Large intestine (tissue), 3 donors: ENCODE data around the gene FUCA2. TPM values are rescaled to one million over a fixed set of nuclear protein-coding genes. Genes with fewer than 3 reads are reported as not detected.
"Not testable (repeated sequence)": the region's sequence is repeated elsewhere in the genome, so short reads cannot be mapped to it uniquely, and the experiment has no call there.

Source experiments
- DNase-seq, 2 donors: peaks; one replicate each; pipeline versions ENCODE4 v3.0.0 to v3.0.0-alpha.2; 2013
- H3K27ac ChIP-seq: one replicate; pipeline ENCODE4 v1.5.1; 2013; ENCODE audit warnings: low read length
- H3K27me3 ChIP-seq: 2 replicates; pipeline ENCODE4 v1.6.1; 2013; ENCODE audit warnings: low read length; ENCODE audit not compliant: control insufficient read depth, insufficient read depth
- H3K36me3 ChIP-seq: 2 replicates; pipeline ENCODE4 v1.6.1; 2013; ENCODE audit warnings: low read length; ENCODE audit not compliant: control insufficient read depth, insufficient read depth
- H3K4me1 ChIP-seq: one replicate; pipeline ENCODE4 v1.6.1; 2013; ENCODE audit warnings: low read length; ENCODE audit not compliant: control insufficient read depth, insufficient read depth
- H3K4me3 ChIP-seq: one replicate; pipeline ENCODE4 v1.5.1; 2013; ENCODE audit warnings: low read length
- H3K9me3 ChIP-seq: one replicate; pipeline ENCODE4 v1.6.1; 2013; ENCODE audit warnings: mild to moderate bottlenecking, low read depth, low read length, moderate library complexity; ENCODE audit not compliant: control insufficient read depth
- WGBS: methylation state at CpG from one replicate; pipeline ENCODE4 v1.1.5; 2013; ENCODE audit warnings: low lambda C conversion rate; ENCODE audit not compliant: insufficient coverage; 5-methylcytosine and 5-hydroxymethylcytosine counted together
- polyA plus RNA-seq: library from polyadenylated mRNA; unstranded; fragments of 120-200 nt; gene quantifications from one replicate; pipeline ENCODE4 v1.2.1, GENCODE V29; 2013

FUCA2 gene
- polyA plus RNA-seq, 1 donor = 121 TPM

DNA sequence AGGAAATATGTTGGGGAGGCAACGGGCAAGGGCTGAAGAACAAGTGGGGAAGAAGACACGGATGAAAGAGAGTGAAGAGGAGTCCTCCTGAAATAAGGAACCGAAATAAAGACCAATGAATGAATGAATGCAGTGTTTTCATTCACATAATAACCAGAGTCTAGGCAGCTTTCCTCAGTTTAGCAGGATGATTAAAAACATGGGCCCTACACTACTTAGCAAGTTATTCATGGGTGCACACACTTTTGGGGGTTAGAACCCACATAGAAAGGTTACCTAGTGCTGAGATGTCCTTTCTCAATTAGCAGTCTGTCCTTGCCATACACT lies 5.9 kb upstream of the FUCA2 start:
- H3K4me1 ChIP-seq = no peaks in the 10 kb centered on the region
- no peaks in the 10 kb centered on the region for H3K36me3 ChIP-seq
- no peak overlapping the region for H3K27ac ChIP-seq
- no peaks in the 10 kb centered on the region for H3K27me3 ChIP-seq
- DNase-seq = no peak
- H3K4me3 ChIP-seq = no peak overlapping the region
- WGBS = 50% methylated on average over 3 of the region's 3 CpGs
- H3K9me3 ChIP-seq = no peaks in the 10 kb centered on the region

DNA sequence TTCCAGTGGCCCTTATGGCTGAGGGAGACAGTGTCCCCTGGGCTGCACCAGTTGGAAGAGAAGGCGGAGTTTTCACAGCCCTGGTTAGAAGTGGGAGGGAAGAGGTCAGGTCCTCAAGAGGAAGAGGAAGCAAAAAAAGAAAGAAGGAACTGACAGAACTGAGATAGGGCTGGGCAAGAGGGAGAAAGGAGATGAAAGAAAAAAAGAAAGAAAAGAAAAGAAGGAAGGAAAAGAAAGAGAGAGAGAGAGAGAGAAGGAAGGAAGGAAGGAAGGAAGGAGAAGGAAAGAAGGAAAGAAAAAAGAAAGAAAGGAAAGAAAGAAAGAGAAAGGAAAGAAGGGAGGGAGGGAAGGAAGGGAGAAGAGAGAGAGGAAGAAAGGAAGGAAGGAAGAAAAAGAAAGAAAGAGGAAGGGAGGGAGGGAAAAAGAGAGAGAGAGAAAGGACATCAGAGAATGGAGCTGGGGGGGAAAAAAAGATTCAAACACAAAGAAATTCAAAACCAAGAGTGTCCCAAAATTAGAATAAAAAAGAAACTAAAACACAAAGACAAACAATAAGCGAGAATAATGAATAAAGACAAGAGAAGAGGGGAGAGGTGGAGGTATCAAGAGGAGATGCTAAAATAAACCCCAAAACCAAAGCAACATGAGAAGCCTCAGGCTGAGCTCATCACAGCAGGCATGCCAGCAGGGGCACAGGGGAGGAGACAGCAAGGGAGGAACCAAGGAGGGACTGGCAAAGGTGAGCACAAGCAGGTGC lies 5.3 kb upstream of the FUCA2 start:
- H3K4me3 ChIP-seq = no peak overlapping the region
- DNase-seq = peak in 1 of 2 donors; percentile 11
- 84% methylated on average over 2 of the region's 2 CpGs for WGBS

DNA sequence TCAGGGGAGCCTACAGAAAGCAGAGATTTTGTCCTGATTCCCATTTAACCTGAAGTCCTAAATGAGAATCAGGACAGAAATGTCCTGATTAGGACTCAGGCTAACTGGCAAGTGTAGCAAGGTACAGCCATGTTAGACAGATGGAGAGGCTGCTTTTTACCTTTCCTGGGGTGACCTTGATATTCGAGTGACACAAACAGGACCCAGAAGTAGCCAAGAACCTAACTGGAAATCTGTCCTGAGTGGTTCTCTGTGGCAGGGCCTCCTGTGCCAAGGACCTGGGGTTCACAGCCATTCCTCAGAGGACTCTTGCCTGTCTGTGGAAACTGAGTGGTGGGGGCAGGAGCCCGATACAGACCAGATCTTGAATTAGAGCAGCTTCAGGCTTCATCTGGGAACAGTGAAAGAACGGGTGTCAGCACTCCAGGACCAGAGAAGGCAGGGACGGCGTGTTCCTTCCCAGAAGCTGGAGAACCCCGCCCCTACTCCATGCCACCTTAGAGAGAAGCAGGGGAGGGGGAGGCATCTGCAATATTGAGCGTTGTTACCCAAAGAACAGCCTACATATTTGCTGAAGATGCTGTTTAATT lies 4.3 kb upstream of the FUCA2 start:
- WGBS = no CpG with 5 or more reads among the region's 7 CpGs
- Histone ChIP-seq H3K4me1 (peaks cover 6% of the 10 kb centered on the region), H3K4me3 (no peak overlapping the region), H3K27ac (no peak overlapping the region), H3K36me3 (no peaks in the 10 kb centered on the region), H3K27me3 (no peaks in the 10 kb centered on the region), H3K9me3 (no peaks in the 10 kb centered on the region)
- no peak for DNase-seq

More for the DNA sequence above, 5.3 kb upstream of the FUCA2 start:
- Histone ChIP-seq H3K9me3 (no peaks in the 10 kb centered on the region), H3K27ac (no peak overlapping the region), H3K27me3 (no peaks in the 10 kb centered on the region), H3K4me1 (peaks cover 3% of the 10 kb centered on the region), H3K36me3 (no peaks in the 10 kb centered on the region)

GRCh38 chr6:143515061-143515760 lies 3.7 kb upstream of the FUCA2 start:
- WGBS = 100% methylated on average over 4 of the region's 12 CpGs
- Histone ChIP-seq H3K27ac (no peak overlapping the region), H3K27me3 (no peaks in the 10 kb centered on the region)

DNA sequence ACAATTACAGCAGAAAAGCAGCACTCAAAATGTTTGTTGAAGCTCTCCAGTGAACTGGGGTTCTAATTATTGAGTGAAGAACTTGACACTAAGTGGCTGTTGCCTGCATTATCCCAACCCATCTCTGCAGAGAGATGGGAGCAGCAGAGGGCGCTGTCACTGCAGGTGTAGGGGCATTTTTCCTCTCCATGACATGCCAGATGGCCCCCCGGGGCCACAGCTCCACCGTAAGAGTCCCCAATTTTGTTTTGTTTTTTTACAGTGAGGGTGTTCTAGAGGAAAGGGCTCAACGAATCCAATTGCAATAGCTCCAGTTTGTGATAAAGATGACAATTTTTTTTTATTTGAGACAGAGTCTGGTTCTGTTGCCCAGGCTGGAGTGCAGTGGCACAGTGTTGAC lies 1.9 kb upstream of the FUCA2 start:
- no peaks in the 10 kb centered on the region for H3K27me3 ChIP-seq
- H3K4me3 ChIP-seq = no peak overlapping the region
- H3K9me3 ChIP-seq = no peaks in the 10 kb centered on the region
- peaks cover 6% of the 10 kb centered on the region for H3K4me1 ChIP-seq
- WGBS = no CpG with 5 or more reads among the region's 4 CpGs
- H3K36me3 ChIP-seq = peaks cover 2% of the 10 kb centered on the region
- peak in 1 of 2 donors; percentile 49 for DNase-seq
- H3K27ac ChIP-seq = no peak overlapping the region

More at GRCh38 chr6:143515061-143515760, 3.7 kb upstream of the FUCA2 start:
- no peak for DNase-seq
- Histone ChIP-seq H3K9me3 (no peaks in the 10 kb centered on the region), H3K4me1 (peaks cover 6% of the 10 kb centered on the region), H3K36me3 (no peaks in the 10 kb centered on the region), H3K4me3 (no peak overlapping the region)

DNA sequence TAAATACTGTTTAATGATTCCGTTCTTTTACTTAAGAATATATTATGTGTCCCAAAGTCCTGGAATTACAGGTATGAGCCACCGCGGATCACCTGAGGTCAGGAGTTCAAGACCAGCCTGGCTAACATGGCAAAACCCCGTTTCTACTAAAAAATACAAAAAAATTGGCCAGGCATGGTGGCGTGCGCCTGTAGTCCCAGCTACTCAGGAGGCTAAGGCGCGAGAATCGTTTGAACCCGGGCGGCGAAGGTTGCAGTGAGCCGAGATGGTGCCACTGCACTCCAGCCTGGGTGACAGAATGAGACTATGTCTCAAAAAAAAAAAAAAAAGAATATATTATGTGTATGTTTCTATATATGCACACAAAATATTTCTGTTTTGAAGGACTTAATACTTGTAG lies 1.2 kb downstream of the FUCA2 start:
- H3K9me3 ChIP-seq, H3K27me3 ChIP-seq, H3K4me1 ChIP-seq, DNase-seq, H3K27ac ChIP-seq: not testable (repeated sequence)
- no CpG with 5 or more reads among the region's 13 CpGs for WGBS
- Histone ChIP-seq H3K4me3 (peak overlapping the region; percentile 54), H3K36me3 (peaks cover 28% of the 10 kb centered on the region)

GRCh38 chr6:143507358-143508145 lies 4.0 kb downstream of the FUCA2 start:
- H3K27me3 ChIP-seq = no peaks in the 10 kb centered on the region
- DNase-seq = no peak
- H3K9me3 ChIP-seq = no peaks in the 10 kb centered on the region
- H3K4me1 ChIP-seq = peaks cover 6% of the 10 kb centered on the region
- WGBS = 80% methylated on average over 2 of the region's 6 CpGs
- H3K36me3 ChIP-seq = peaks cover 43% of the 10 kb centered on the region
- no peak overlapping the region for H3K4me3 ChIP-seq
- H3K27ac ChIP-seq = no peak overlapping the region

- H3K4me3 ChIP-seq = no peak overlapping the region
- H3K9me3 ChIP-seq = no peaks in the 10 kb centered on the region
- H3K27ac ChIP-seq = no peak overlapping the region
- H3K4me1 ChIP-seq = no peaks in the 10 kb centered on the region
- DNase-seq = no peak
- H3K36me3 ChIP-seq = peaks cover 50% of the 10 kb centered on the region
- 100% methylated on average over 1 of the region's 2 CpGs for WGBS
- no peaks in the 10 kb centered on the region for H3K27me3 ChIP-seq
These were observed 4.9 kb downstream of the FUCA2 start for GRCh38 chr6:143506620-143507019.

DNA sequence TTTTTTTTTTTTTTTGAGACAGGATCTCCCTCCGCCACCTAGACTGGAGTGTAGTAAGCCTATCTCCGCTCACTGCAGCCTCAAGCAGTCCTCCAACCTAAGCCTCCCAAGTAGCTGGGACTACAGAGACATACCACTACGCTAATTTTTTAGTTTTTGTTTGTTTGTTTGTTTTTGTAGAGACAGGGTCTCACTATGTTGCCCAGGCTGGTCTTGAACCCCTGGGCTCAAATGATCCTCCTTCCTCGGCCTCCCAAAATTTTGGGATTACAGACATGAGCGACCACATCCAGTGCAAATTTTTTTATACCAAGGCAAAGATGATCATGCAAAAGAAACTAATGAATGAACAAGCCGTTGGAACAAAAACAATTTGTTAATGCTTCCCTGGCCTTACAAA lies 5.3 kb downstream of the FUCA2 start:
- no peaks in the 10 kb centered on the region for H3K27me3 ChIP-seq
- no peak overlapping the region for H3K27ac ChIP-seq
- 100% methylated on average over 3 of the region's 6 CpGs for WGBS
- DNase-seq = no peak
- H3K4me3 ChIP-seq = no peak overlapping the region
- H3K9me3 ChIP-seq = no peaks in the 10 kb centered on the region
- H3K36me3 ChIP-seq = peaks cover 53% of the 10 kb centered on the region
- no peaks in the 10 kb centered on the region for H3K4me1 ChIP-seq

DNA sequence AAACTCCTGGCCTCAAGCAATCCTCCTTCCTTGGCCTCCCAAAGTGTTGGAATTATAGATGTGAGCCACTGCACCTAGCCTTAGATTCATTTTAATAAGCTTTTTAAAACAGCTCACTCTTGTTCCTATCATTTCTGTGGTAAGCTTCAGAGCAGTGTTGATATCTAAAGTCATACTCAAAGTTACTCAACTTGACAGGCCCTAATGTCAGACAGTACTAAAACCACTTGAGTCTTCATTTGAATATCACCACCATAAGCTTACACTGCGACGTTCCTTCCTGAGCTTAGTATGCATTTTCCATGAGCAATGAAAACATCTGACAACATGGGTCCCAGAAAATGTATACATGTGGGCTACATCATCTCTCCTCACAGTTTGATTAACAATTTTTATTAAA lies 6.0 kb downstream of the FUCA2 start:
- H3K9me3 ChIP-seq = no peaks in the 10 kb centered on the region
- H3K4me1 ChIP-seq = no peaks in the 10 kb centered on the region
- no CpG with 5 or more reads among the region's 2 CpGs for WGBS
- H3K4me3 ChIP-seq = no peak overlapping the region
- no peaks in the 10 kb centered on the region for H3K27me3 ChIP-seq
- H3K36me3 ChIP-seq = peaks cover 57% of the 10 kb centered on the region
- DNase-seq = no peak
- no peak overlapping the region for H3K27ac ChIP-seq
